GM19239 (cell line): Measurements from ENCODE around the gene PIP4P1.

Experiments
- DNase-seq: peaks from one replicate; pipeline ENCODE4 v3.0.0; 2011; ENCODE audit warnings: low spot score; ENCODE audit not compliant: insufficient read length
- FAIRE-seq: peaks from 2 replicates; lab custom pipeline; 2011; peaks lifted over from hg19 to GRCh38; lab: Jason Lieb, UNC

The PIP4P1 gene

DNA sequence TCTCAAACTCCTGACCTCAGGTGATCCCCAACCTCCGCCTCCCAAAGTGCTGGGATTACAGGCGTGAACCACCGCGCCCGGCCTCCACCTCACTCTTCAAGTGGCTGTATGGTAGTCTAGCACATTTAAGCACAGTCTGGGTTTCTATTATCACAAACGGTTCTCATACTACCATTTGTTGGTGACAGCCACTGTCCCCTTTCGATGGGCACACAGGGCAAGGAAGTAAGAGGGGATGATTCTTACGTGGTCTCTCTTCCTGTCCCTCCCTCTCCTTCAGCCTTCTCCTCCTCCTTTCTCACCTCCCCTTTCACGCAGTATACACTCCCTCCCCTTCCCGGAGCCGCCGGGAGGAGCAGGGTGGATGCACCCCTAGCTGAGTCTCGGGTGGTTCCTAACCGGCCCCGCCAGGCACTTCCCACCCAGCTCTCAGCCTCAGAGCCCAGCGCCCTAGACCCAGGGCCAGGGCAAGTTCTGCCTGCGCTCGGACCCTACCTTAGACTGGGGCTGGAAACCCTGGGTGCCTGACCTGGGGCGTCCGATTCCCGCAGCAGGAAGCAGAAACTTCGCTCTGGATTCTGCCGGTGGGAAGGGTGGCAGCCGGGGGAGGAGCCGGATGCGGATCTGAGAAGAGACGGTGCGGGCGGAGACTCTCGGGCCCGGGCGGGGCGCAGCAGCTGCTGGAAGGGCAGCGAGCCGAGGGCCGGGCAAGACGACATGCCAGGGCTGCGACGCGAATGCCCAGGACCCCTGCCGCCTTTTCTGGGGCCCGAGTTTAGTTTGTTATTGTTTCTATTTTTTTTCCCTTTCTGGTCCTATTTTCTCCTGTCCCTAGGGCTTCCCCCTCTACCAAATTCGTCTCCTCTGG lies 48.1 kb downstream of the PIP4P1 start, which contains the start of gene TEP1:
Gene TEP1, minus strand, starts transcription at position 626 of the 868 bp plus-strand sequence. CDS start 5,062 bp downstream, outside the sequence.
- DNase-seq, result no peak
- peak; percentile 77 for FAIRE-seq

DNA sequence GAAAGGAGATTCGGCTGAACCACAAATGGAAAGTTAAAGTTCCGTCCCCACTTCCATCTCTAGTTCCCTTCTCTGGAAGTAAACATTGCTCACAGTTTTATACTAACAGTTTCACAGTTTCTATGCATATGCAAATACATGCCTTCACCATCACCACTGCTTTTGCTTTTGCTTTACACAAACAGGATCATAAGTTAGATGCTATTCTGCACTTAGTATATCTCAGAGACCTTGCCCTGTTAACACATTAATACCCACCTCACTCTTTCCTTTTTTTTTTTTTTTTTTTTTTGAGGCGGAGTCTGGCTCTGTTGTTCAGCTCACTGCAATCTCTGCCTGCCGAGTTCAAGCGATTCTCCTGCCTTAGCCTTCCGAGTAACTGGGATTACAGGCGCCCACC lies 48.8 kb downstream of the PIP4P1 start:
- peak; percentile 91 for FAIRE-seq
- DNase-seq, result no peak

DNA sequence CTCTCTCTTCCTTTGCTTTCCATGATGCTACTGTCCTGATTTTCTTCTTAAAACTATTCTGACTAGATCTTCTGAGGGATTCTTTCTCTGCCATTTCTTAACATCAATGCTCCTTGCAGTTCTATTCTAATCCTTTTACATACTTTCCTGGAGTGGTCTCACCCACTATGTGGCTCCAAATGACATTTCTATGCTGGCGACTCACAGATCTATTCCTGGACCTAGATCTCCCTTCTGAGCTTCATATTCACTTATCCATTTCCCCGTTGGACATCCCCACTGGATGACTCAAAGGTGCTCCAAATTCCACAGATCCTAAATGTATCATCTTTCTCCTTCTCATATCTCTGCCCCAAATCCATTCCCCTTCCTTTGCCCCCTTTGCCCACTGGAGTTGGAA lies 52.0 kb downstream of the PIP4P1 start:
- no peak for FAIRE-seq
- no peak for DNase-seq
